RWPE1 (cell line): ENCODE results near the gene BPIFA2.
"Not testable (repeated sequence)": the region's sequence is repeated elsewhere in the genome, so short reads cannot be mapped to it uniquely, and the experiment has no call there.

ENCODE experiments used
- CTCF ChIA-PET: fragments of 350-600 bp; sonication (Branson Sonifier 250); formaldehyde crosslinking; extraction: SDS; loops from one replicate; lab custom pipeline; 2021; lab: Yijun Ruan, JAX
- POLR2A ChIA-PET: fragments of 400-600 bp; formaldehyde crosslinking; extraction: SDS; loops from one replicate; lab custom pipeline; 2020; ENCODE audit warnings: antibody characterized with exemption; ENCODE audit not compliant: low non-redundant PET; lab: Yijun Ruan, JAX
- DNase-seq: peaks from one replicate; pipeline ENCODE4 v3.0.0; 2012; ENCODE audit warnings: low spot score
- H3K27ac ChIP-seq: fragments of 450-650 bp; 2 replicates; pipeline ENCODE4 v1.5.1; 2017
- CTCF ChIP-seq: fragments of 450-650 bp; conservative IDR thresholded peaks from 2 replicates; pipeline ENCODE4 v1.5.1; 2017; ENCODE audit warnings: low read depth, mild to moderate bottlenecking

BPIFA2 gene

GRCh38 chr20:33176101-33176500 lies 8.1 kb downstream of the BPIFA2 start:
- no peak overlapping the region for H3K27ac ChIP-seq
- TF ChIP-seq CTCF, result no peak
- CTCF ChIA-PET, result interaction anchor here (0.6 kb wide), 1 partner anchor 35 kb away, joined by 4 read pairs; no protein-coding TSS in a partner anchor
- POLR2A ChIA-PET, result no interaction called here
- no peak for DNase-seq

GRCh38 chr20:33177866-33178265 lies 9.9 kb downstream of the BPIFA2 start:
- H3K27ac ChIP-seq, result no peak overlapping the region
- TF ChIP-seq CTCF, result no peak
- ChIA-PET CTCF (no interaction called here), POLR2A (no interaction called here)
- no peak for DNase-seq

GRCh38 chr20:33178726-33179125 lies 10.8 kb downstream of the BPIFA2 start:
- DNase-seq, result no peak
- no peak overlapping the region for H3K27ac ChIP-seq
- CTCF ChIA-PET, result interaction anchor here (0.7 kb wide), 1 partner anchor 346 kb away, joined by 3 read pairs; no protein-coding TSS in a partner anchor
- no peak for TF ChIP-seq CTCF
- POLR2A ChIA-PET, result no interaction called here

GRCh38 chr20:33180169-33180568 lies 12.2 kb downstream of the BPIFA2 start:
- no peak for TF ChIP-seq CTCF
- POLR2A ChIA-PET, result interaction anchor here (0.6 kb wide), 1 partner anchor 169 kb away, joined by 3 read pairs; no protein-coding TSS in a partner anchor
- H3K27ac ChIP-seq, result no peak overlapping the region
- DNase-seq, result no peak
- CTCF ChIA-PET, result interaction anchor here (0.5 kb wide), 1 partner anchor 60 kb away, joined by 6 read pairs; no protein-coding TSS in a partner anchor

- ChIA-PET POLR2A (no interaction called here), CTCF (interaction anchor here (0.6 kb wide), 1 partner anchor 173 kb away, joined by 3 read pairs; no protein-coding TSS in a partner anchor)
- no peak overlapping the region for H3K27ac ChIP-seq
- no peak for DNase-seq
- no peak for TF ChIP-seq CTCF
Observed at GRCh38 chr20:33181482-33182093, 13.6 kb downstream of the BPIFA2 start.

- POLR2A ChIA-PET, result no interaction called here
- no peak overlapping the region for H3K27ac ChIP-seq
- CTCF ChIA-PET, result no interaction called here
- TF ChIP-seq CTCF, result no peak
- no peak for DNase-seq
Observed at GRCh38 chr20:33183312-33183711, 15.4 kb downstream of the BPIFA2 start.

- CTCF ChIA-PET, POLR2A ChIA-PET, DNase-seq, H3K27ac ChIP-seq: not testable (repeated sequence)
Observed at GRCh38 chr20:33185031-33185590, 17.2 kb downstream of the BPIFA2 start.
